GM21423 (cell line): Measurements from ENCODE around the gene MINDY4.

Experiments used
- ATAC-seq: cut with Tn5 transposase; IDR thresholded peaks from one replicate; pipeline ENCODE4 v1.9.1; 2021; ENCODE audit warnings: mild to moderate bottlenecking, moderate library complexity; ENCODE audit not compliant: unreplicated experiment

MINDY4 gene

DNA sequence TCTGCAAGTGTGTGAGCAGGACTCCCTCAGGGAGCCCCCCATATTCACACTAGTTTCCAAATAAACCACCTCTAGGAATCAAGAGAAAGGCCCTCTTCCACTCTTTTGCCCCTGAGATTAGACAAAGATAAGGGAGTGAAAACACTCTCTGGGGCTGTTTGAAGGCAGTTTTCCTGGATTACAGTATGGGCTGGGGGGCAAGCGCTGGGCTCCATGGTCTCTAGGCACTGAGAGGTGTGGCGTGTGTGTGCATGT, 141.4 kb downstream of the MINDY4 start:
- no peak for ATAC-seq

DNA sequence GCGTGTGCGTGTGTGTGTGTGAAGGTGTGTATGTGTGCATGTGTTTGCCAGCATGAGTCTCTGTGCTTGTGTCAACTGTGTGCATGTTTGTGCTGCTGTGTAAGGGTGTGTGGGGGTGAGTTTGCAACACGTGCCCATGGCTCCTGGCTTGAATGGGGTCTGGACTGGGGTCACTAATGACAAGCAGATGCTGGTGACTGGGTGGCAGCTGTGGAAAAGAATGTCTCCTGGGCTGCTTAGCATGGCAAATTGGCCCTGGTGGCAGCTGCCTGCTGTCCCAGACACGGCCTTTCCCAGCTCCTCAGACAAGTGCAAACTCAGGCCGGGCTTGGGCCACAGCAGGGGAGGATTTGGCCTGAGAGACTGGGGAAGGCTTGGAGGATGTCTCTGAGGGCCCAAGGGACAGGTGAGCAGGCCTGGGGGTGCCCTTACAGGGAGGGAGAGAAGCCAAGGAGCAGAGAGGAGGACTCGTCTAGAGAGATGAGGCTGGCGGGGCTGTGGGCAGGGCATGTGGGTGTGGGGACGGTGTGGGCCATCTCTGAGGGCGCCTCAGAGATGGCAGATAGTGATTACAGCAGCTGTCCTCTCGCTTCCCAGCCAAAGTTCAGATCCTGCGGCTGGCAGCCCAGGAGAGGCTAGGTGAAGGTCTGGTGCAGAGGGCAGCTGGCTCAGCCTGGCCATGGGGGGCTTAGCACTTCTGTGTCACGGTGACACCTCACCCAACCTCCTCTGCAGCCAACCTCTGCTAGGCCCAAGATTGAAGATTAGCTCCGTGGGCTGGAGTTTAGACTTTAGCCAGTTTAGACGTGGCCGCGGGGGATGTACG, 142.0 kb downstream of the MINDY4 start:
- no peak for ATAC-seq

DNA sequence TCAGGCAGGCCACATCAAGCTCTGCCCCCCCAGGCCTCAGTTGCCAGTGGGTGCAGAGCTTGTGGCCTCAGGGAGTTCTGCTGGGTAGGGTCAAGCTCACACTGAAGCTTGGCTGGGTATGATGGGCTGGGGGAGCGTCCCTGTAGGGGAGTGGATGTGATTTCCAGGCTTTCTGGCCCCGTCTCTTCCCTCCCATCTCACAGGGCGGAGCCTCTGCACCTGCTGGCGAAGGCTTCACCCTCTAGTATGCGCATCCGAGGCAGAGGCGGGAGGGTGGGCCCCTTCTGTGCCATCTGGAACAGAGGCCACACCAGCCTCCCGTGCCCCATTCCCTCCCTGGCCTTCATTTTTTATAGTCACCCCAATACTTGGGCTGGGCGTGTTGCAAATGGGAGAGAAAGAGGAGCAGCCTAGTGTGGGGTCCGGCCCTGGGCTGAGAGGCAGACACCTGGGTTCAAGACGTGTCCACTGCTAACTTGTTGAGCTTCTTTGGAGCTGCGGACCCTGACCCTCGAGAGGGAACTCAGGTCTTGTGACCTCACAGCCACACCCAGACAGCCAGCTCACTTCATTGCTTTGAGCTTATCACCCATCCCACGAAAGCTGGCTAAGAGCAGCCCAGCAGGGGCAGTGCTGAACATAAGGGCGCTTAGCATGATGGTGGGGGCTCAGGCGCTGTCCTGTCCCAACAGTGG, 142.8 kb downstream of the MINDY4 start:
- ATAC-seq = no peak

GRCh38 chr7:30914596-30914995, 143.4 kb downstream of the MINDY4 start:
- ATAC-seq = no peak

DNA sequence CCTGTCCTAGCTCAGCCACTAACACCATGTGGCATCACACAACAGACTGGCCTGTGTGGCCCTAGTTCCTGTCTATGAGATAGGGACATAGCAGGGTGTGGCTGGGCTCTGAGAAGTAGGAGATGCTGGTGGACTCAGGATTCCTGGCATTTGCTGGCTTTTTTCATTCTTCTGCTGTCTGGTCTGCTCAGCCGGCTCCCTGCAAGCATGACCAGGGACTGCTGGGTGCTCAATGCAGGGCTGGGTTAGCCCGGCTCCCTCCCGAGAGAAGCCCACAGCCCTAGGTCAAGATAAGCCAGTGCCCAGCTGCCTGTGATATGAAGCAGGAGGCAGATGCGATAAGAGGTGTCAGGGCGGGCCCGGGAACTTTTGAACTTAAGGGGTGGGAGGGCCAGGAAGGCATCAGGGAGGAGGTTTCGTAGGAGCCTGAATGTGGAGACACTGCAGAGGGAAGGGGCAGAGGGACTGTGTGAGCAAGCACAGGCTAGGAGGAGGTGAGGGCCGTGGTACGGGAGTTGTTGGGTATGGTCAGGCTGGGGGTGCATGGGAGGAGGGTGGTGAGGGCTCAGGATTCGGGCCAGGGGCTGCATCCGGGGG, 143.9 kb downstream of the MINDY4 start:
- ATAC-seq = no peak

DNA sequence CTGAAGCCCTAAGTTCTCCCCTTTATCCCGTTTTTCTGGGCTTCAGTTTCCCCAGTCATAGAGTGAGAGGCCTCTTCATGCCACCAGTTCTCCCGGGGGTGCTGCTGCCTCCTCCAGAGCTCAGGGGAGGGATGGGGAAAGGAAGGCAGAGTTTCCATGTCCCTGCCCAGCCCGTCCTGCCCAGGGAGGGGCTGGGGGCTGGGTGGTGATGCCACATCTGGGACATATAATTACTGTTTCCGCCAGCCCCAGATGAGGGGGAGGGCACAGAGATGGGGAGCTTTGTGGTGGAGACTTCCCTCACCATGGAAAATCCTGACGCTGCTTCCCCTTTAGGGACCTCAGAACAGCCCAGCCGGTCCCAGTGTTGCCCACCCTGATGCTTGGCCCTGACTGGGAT, 144.5 kb downstream of the MINDY4 start:
- no peak for ATAC-seq

DNA sequence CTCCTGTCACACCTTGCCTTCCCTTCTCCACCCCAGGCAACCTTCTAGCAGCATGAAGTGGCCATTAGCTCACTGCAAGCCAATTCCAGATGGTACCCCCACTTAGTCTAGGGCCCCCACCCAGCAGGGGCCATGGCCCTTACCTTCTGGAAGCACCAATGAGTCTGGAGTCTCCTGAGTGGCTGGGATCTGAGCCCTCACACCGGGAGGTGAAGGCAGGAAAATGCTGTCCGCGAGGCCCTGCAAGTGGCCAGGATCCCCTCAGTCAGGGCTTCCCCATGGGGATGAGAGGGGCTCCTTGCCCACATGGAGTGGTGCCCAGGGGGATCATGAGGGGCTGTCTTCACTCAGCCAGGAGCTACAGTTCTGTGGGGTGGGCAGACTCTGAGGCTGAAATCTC, 145.0 kb downstream of the MINDY4 start:
- ATAC-seq = no peak

- ATAC-seq = no peak
Measured at GRCh38 chr7:30916767-30917166, 145.6 kb downstream of the MINDY4 start.

GRCh38 chr7:30917216-30917893, 146.1 kb downstream of the MINDY4 start:
- no peak for ATAC-seq

GRCh38 chr7:30918676-30919075, 147.5 kb downstream of the MINDY4 start:
- no peak for ATAC-seq

DNA sequence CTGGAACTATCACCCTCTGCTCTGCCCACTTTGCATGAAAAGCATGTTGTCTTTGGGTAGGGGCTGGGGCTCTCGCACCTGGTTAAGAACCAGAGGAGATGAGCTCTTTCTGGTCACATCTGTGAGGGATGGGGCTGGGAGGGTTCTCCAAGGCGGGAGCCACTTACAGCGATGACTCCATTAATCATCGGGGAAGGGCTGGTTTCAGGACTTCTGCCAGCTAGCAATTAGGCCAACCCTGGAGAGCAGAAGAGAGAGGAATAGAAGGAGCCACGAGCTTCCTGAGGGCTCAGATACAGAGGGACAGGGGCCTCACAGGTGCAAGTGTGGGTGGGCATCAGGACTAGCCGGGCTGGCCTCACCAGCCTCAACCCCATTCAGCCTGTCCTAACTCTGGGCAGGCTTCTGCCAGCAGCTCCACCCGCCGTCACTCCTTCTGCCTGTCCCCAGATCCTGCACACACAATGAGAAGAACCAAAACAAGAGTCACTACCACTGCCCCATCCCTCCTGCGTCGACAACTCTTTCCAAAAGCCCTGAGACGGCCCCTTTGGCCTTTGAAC, 148.9 kb downstream of the MINDY4 start:
- ATAC-seq = no peak

DNA sequence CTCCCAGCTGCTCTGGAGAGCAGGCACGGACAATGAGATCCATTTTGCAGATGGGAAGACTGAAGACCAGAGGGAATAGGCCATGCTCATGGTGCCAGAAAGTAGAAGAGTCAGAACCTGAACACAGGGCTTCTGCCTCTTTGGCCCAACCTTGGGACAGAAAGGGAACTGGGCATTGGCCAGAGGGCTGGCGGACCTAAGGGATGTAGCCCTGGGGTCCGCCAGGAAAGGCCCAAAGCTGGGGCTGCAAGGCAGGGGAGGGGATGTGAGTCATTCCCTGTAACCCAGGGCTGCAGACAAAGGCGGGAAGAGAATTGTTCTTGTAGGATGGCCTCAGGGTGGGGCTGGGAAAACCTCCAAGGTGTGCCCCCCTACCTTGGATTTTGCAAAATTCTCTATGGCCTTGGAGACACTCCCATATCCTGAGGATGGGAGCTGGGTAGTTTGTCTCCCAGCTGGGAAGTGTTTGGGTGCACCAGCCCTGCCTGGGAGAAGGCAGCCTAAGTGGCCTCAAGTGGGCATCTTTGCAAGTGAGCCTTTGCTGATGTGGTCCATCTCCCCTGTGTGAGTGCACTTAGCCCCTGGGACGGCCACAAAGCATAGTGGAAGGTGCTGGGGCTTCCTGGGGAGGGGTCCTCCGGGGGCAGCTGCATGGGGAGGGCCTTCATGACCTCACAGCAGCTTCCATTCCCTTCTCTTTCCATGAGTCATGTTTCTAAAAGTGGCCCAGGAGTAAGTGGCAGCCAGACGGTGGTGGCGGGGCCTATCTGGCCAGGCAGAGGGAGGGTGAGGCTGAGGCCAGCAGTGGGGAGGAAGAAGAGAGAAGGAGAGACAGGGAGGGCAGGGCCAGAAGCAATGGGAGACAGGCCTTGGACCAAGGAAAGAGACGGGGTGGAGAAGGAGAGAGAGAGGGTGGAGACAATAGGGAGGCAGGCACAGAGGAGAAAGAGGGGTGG, 149.6 kb downstream of the MINDY4 start:
- no peak for ATAC-seq

DNA sequence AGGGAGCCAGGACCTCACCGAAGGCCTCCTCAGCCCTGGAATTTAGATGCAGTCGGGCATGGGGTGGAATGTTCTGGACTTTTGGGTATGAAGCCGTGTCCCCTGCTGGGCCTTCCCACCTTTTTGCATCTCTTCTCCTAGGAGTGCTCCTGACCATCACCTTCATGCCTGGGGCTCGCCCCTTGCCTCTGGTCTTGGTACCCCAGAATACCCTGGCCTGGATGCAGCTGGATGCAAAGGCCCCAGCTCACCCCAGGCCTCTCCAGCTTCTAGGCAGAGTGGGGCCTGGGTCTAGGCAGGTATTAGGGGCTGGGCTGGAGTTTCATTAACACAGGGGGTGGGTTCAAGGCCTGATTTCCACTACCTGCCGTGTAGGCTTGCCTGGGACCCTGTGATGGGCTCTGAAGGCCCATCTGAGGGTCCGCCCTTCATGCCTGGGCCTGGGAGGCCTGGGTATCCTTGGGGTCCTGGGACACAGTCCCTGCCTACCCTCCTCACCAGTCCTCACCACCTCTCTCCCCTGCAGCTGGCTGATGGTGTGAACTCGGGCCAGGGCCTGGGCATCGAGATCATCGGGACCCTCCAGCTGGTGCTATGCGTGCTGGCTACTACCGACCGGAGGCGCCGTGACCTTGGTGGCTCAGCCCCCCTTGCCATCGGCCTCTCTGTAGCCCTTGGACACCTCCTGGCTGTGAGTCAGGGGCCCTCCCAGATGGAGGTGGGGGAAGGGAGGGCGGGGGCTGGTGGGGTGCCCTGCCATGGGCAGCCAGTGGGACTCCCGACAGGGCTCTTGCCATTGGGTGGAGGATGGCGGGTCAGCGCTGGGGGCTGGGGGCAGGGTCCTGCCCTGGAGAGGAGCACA, 150.6 kb downstream of the MINDY4 start:
- ATAC-seq = no peak

DNA sequence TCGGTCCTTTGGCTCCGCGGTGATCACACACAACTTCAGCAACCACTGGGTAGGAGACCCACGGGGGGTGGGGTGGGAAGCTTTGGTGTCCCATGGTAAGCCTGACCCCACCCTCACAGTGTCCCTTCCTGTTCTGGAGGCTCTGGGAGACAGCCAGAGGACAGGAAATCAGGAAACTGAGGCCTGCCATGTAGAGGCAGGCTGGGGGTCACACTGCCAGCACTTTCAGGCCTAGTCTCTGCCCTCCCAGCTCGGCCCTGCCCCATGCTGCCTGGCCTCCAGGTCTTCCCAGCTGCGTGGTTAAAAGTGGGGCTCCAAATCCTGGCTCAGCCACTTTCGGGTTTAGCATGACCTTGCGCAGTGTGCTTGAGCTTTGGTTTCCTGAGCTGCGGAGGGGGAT, 151.4 kb downstream of the MINDY4 start:
- no peak for ATAC-seq

- no peak for ATAC-seq
Measured at GRCh38 chr7:30923009-30923773, 152.0 kb downstream of the MINDY4 start.

DNA sequence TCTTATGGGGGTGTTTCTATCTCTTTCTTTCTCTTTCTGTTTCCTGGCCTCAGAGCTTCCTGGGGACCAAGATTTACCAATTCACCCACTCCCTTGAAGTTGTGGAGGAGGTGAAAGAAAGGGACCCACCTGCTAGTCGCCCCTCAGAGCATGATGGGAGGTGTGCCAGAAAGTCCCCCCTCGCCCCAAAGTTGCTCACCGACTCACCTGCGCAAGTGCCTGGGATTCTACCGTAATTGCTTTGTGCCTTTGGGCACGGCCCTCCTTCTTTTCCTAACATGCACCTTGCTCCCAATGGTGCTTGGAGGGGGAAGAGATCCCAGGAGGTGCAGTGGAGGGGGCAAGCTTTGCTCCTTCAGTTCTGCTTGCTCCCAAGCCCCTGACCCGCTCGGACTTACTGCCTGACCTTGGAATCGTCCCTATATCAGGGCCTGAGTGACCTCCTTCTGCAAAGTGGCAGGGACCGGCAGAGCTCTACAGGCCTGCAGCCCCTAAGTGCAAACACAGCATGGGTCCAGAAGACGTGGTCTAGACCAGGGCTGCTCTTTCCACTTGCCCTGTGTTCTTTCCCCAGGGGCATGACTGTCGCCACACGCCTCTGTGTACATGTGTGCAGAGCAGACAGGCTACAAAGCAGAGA, 152.7 kb downstream of the MINDY4 start:
- no peak for ATAC-seq

DNA sequence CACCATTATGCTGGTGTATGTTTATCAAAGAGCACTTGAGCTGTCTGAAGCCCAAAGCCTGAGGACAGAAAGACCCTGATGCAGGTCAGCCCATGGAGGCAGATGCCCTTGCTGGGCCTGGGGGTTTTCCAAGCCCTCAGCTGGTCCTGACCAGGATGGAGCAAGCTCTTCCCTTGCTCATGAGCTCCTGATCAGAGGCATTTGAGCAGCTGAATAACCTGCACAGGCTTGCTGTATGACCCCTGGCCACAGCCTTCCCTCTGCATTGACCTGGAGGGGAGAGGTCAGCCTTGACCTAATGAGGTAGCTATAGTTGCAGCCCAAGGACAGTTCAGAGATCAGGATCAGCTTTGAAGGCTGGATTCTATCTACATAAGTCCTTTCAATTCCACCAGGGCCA, 153.4 kb downstream of the MINDY4 start:
- ATAC-seq = no peak

GRCh38 chr7:30925117-30925516, 153.9 kb downstream of the MINDY4 start:
- no peak for ATAC-seq
